ENCODE measurements around the gene ATXN7L3. TPM values are rescaled to one million over a fixed set of nuclear protein-coding genes. Genes with fewer than 3 reads are reported as not detected.

Gene ATXN7L3
- total and polyA plus RNA-seq, 9 of the 15 experiments (the other 6 are each of a cell fraction or from before 2014, with no cell fraction given), result 0.62 to 66.1 (median 33.2) TPM

GRCh38 chr17:44218344-44219107 lies 18.8 kb upstream of the ATXN7L3 start (continued):
- TF ChIP-seq PHB (CRISPR knock-in tag; IDR thresholded peaks at IDR 0.05) (no peak), BMI1 (IDR thresholded peaks at IDR 0.05; ENCODE audit: low read length) (no peak), LARP7 (IDR thresholded peaks at IDR 0.05) (no peak), FOXJ3 (CRISPR knock-in tag; IDR thresholded peaks at IDR 0.05) (no peak), PHF8 (IDR thresholded peaks at IDR 0.05; ENCODE audit: borderline replicate concordance, low read length) (peak; percentile 36; the same call in 1 of the 2 replicates), GTF2B (IDR thresholded peaks at IDR 0.05; ENCODE audit: extremely low read depth, insufficient read length) (no peak), ZNF785 (CRISPR knock-in tag; IDR thresholded peaks at IDR 0.05) (no peak), FOXM1 (IDR thresholded peaks at IDR 0.05; ENCODE audit: low read depth) (no peak), FOXM1 (CRISPR knock-in tag; IDR thresholded peaks at IDR 0.05; ENCODE audit: low read depth) (no peak; the same call in 1 of the 2 replicates), ZNF24 (IDR thresholded peaks at IDR 0.05) (no peak), NFRKB (IDR thresholded peaks at IDR 0.05; ENCODE audit: low read depth) (no peak), ZNF717 (CRISPR knock-in tag; IDR thresholded peaks at IDR 0.05) (no peak), PHB2 (IDR thresholded peaks at IDR 0.05; ENCODE audit: low read depth) (no peak), STAG1 (CRISPR knock-in tag; IDR thresholded peaks at IDR 0.05; ENCODE audit: borderline replicate concordance) (no peak), PHF20 (IDR thresholded peaks at IDR 0.05; ENCODE audit: partially characterized antibody) (no peak), IRF2 (CRISPR knock-in tag; IDR thresholded peaks at IDR 0.05) (no peak), HNRNPUL1 (IDR thresholded peaks at IDR 0.05; ENCODE audit: low read length) (no peak), RFX5 (IDR thresholded peaks at IDR 0.05; ENCODE audit: low read depth, low read length) (no peak), MECOM (CRISPR knock-in tag; IDR thresholded peaks at IDR 0.05) (no peak)
- TF ChIP-seq, protein P1, sequence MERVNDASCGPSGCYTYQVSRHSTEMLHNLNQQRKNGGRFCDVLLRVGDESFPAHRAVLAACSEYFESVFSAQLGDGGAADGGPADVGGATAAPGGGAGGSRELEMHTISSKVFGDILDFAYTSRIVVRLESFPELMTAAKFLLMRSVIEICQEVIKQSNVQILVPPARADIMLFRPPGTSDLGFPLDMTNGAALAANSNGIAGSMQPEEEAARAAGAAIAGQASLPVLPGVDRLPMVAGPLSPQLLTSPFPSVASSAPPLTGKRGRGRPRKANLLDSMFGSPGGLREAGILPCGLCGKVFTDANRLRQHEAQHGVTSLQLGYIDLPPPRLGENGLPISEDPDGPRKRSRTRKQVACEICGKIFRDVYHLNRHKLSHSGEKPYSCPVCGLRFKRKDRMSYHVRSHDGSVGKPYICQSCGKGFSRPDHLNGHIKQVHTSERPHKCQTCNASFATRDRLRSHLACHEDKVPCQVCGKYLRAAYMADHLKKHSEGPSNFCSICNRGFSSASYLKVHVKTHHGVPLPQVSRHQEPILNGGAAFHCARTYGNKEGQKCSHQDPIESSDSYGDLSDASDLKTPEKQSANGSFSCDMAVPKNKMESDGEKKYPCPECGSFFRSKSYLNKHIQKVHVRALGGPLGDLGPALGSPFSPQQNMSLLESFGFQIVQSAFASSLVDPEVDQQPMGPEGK (CRISPR knock-in tag; IDR thresholded peaks at IDR 0.05; ENCODE audit: borderline replicate concordance), result no peak
- TF ChIP-seq, protein P2, sequence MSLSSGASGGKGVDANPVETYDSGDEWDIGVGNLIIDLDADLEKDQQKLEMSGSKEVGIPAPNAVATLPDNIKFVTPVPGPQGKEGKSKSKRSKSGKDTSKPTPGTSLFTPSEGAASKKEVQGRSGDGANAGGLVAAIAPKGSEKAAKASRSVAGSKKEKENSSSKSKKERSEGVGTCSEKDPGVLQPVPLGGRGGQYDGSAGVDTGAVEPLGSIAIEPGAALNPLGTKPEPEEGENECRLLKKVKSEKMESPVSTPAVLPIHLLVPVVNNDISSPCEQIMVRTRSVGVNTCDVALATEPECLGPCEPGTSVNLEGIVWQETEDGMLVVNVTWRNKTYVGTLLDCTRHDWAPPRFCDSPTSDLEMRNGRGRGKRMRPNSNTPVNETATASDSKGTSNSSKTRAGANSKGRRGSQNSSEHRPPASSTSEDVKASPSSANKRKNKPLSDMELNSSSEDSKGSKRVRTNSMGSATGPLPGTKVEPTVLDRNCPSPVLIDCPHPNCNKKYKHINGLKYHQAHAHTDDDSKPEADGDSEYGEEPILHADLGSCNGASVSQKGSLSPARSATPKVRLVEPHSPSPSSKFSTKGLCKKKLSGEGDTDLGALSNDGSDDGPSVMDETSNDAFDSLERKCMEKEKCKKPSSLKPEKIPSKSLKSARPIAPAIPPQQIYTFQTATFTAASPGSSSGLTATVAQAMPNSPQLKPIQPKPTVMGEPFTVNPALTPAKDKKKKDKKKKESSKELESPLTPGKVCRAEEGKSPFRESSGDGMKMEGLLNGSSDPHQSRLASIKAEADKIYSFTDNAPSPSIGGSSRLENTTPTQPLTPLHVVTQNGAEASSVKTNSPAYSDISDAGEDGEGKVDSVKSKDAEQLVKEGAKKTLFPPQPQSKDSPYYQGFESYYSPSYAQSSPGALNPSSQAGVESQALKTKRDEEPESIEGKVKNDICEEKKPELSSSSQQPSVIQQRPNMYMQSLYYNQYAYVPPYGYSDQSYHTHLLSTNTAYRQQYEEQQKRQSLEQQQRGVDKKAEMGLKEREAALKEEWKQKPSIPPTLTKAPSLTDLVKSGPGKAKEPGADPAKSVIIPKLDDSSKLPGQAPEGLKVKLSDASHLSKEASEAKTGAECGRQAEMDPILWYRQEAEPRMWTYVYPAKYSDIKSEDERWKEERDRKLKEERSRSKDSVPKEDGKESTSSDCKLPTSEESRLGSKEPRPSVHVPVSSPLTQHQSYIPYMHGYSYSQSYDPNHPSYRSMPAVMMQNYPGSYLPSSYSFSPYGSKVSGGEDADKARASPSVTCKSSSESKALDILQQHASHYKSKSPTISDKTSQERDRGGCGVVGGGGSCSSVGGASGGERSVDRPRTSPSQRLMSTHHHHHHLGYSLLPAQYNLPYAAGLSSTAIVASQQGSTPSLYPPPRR (CRISPR knock-in tag; IDR thresholded peaks at IDR 0.05; ENCODE audit: borderline replicate concordance), result no peak
- TF ChIP-seq, protein P3, sequence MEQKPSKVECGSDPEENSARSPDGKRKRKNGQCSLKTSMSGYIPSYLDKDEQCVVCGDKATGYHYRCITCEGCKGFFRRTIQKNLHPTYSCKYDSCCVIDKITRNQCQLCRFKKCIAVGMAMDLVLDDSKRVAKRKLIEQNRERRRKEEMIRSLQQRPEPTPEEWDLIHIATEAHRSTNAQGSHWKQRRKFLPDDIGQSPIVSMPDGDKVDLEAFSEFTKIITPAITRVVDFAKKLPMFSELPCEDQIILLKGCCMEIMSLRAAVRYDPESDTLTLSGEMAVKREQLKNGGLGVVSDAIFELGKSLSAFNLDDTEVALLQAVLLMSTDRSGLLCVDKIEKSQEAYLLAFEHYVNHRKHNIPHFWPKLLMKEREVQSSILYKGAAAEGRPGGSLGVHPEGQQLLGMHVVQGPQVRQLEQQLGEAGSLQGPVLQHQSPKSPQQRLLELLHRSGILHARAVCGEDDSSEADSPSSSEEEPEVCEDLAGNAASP (IDR thresholded peaks at IDR 0.05), result no peak

Measured in K562 (cell line).